Osteoblast (primary cell): Measurements from ENCODE around the gene DNAJB14. TPM values are rescaled to one million over a fixed set of nuclear protein-coding genes. Genes with fewer than 3 reads are reported as not detected.

ENCODE experiments used
- DNase-seq: peaks from one replicate; pipeline ENCODE4 v3.0.0; 2011; ENCODE audit warnings: low spot score, mixed read lengths; ENCODE audit not compliant: insufficient read length; ENCODE audit errors: missing footprints
- H2AFZ ChIP-seq: 2 replicates; pipeline ENCODE4 v1.6.0; 2011; ENCODE audit warnings: mild to moderate bottlenecking, low read length
- H3K27ac ChIP-seq: 2 replicates; pipeline ENCODE4 v1.5.1; 2011; ENCODE audit warnings: mild to moderate bottlenecking, low read depth, low read length, moderate library complexity
- H3K27me3 ChIP-seq: 2 replicates; pipeline ENCODE4 v1.6.0; 2012; ENCODE audit warnings: mild to moderate bottlenecking, control low read depth, inconsistent platforms, low read length, moderate library complexity; ENCODE audit not compliant: insufficient read depth
- H3K36me3 ChIP-seq: 2 replicates; pipeline ENCODE4 v1.5.1; 2011; ENCODE audit warnings: mild to moderate bottlenecking, low read length, control low read depth, moderate library complexity; ENCODE audit not compliant: insufficient read depth
- H3K4me1 ChIP-seq: 2 replicates; pipeline ENCODE4 v1.5.1; 2011; ENCODE audit warnings: mild to moderate bottlenecking, low read length, control low read depth, moderate library complexity; ENCODE audit not compliant: insufficient read depth
- H3K4me2 ChIP-seq: 2 replicates; pipeline ENCODE4 v1.6.0; 2011; ENCODE audit warnings: mild to moderate bottlenecking, low read length; ENCODE audit not compliant: insufficient read depth
- H3K4me3 ChIP-seq: fragments of 200-600 bp; sonication (generic); 3 replicates; pipeline ENCODE4 v1.5.1; 2012; ENCODE audit warnings: mild to moderate bottlenecking, low read length, inconsistent platforms; ENCODE audit not compliant: insufficient read depth
- H3K79me2 ChIP-seq: 2 replicates; pipeline ENCODE4 v1.6.0; 2012; ENCODE audit warnings: mild to moderate bottlenecking, low read length, control low read depth, inconsistent platforms; ENCODE audit not compliant: insufficient read depth
- H3K9me3 ChIP-seq: 2 replicates; pipeline ENCODE4 v1.5.1; 2011; ENCODE audit warnings: low read depth, low read length, control low read depth
- H4K20me1 ChIP-seq: 2 replicates; pipeline ENCODE4 v1.6.0; 2012; ENCODE audit warnings: mild to moderate bottlenecking, low read length, control low read depth; ENCODE audit not compliant: insufficient read depth
- total RNA-seq: library from RNA; depleted of rRNA; stranded (reverse); fragments of >200 nt; gene quantifications from 2 replicates; pipeline ENCODE4 v1.2.3, GENCODE V29; 2012
- TF ChIP-seq, protein P1 (sequence below): IDR thresholded peaks from 2 replicates; pipeline ENCODE4 v1.5.1; 2011; ENCODE audit warnings: mild to moderate bottlenecking, low read depth, low read length, moderate library complexity; ENCODE audit errors: extremely low read depth

DNAJB14 gene
- total RNA-seq, 1 donor: 41.3 TPM

DNA sequence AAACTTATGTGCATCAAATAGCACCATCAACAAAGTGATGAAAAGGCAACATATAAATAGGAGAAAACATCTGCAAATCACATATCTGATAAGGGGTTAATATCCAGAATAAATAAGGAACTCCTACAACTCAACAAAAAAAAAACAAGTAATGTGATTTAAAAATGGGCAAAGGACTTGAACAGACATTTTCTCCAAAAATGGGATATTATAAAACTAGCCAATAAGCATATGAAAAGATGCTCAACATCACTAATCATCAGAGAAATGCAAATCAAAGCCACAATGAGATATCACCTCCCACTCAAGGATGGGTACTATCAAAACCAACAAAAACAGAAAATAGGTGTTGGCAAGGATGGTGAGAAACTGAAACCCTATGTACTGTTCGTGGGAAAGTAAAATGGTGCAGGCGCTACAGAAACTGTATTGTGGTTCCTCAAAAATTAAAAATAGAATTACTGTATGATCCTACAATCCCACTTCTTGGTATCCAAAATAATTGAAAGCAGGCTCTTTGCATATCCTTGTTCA is 2.4 kb downstream of the DNAJB14 start:
- no peaks in the 10 kb centered on the region for H3K9me3 ChIP-seq
- peaks cover 23% of the 10 kb centered on the region for H4K20me1 ChIP-seq
- no peak overlapping the region for H3K4me2 ChIP-seq
- H3K27me3 ChIP-seq: no peaks in the 10 kb centered on the region
- H2AFZ ChIP-seq: no peak overlapping the region
- peaks cover 6% of the 10 kb centered on the region for H3K36me3 ChIP-seq
- H3K27ac ChIP-seq: no peak overlapping the region
- no peak for DNase-seq
- TF ChIP-seq, protein P1, sequence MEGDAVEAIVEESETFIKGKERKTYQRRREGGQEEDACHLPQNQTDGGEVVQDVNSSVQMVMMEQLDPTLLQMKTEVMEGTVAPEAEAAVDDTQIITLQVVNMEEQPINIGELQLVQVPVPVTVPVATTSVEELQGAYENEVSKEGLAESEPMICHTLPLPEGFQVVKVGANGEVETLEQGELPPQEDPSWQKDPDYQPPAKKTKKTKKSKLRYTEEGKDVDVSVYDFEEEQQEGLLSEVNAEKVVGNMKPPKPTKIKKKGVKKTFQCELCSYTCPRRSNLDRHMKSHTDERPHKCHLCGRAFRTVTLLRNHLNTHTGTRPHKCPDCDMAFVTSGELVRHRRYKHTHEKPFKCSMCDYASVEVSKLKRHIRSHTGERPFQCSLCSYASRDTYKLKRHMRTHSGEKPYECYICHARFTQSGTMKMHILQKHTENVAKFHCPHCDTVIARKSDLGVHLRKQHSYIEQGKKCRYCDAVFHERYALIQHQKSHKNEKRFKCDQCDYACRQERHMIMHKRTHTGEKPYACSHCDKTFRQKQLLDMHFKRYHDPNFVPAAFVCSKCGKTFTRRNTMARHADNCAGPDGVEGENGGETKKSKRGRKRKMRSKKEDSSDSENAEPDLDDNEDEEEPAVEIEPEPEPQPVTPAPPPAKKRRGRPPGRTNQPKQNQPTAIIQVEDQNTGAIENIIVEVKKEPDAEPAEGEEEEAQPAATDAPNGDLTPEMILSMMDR: no peak
- H3K4me1 ChIP-seq: peaks cover 29% of the 10 kb centered on the region
- H3K4me3 ChIP-seq: no peak overlapping the region
- peaks cover 76% of the 10 kb centered on the region for H3K79me2 ChIP-seq

DNA sequence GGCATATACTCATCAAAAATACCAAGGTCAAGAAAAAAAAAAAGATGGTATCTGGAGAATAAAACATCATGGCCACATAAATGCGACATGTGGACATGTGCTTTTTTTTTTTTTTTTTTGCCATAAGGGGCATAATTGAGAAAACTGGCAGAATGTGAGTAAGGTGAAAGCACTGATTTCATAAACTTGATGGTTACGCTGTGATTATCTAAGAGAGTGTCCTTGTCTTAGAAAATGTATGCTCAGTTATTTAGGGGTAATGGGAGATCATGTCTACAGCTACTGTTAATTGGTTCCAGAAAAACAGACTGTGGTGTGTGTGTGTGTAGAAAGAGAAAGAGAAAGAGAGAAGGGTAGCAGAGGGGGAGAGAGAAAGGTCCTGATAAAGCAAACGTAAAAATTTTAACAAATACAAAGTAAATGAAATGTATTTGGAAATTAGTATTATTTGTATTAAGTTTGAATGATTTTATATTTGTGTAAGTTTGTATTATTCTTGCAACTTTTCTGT is 8.1 kb downstream of the DNAJB14 start:
- Histone ChIP-seq H3K9me3 (peaks cover 3% of the 10 kb centered on the region), H3K36me3 (peaks cover 12% of the 10 kb centered on the region), H3K27ac (no peak overlapping the region), H3K4me2 (no peak overlapping the region), H3K4me3 (no peak overlapping the region), H3K4me1 (no peaks in the 10 kb centered on the region), H2AFZ (no peak overlapping the region), H3K27me3 (no peaks in the 10 kb centered on the region), H4K20me1 (peaks cover 18% of the 10 kb centered on the region), H3K79me2 (peaks cover 90% of the 10 kb centered on the region)
- TF ChIP-seq, protein P1: no peak
- peak; percentile 31 for DNase-seq

DNA sequence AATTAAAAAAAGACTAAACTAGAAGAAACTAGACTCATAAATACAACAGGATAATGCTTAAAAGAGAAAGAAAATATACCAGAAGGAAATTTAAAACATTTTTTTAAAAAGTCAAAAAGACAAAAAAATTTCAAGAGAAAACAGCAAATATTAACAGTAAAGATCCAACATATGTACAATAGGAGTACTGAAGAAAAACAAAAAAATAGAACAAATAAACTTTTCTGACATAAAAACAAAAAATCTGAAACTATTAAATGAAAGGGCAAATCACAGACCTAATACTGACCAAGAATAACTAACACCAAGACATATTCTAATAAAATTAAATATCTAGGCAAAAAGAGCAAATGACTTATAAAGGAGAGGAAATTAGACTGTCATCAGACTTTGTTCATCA is 11.5 kb downstream of the DNAJB14 start:
- peaks cover 91% of the 10 kb centered on the region for H3K79me2 ChIP-seq
- DNase-seq: no peak
- TF ChIP-seq, protein P1: no peak

DNA sequence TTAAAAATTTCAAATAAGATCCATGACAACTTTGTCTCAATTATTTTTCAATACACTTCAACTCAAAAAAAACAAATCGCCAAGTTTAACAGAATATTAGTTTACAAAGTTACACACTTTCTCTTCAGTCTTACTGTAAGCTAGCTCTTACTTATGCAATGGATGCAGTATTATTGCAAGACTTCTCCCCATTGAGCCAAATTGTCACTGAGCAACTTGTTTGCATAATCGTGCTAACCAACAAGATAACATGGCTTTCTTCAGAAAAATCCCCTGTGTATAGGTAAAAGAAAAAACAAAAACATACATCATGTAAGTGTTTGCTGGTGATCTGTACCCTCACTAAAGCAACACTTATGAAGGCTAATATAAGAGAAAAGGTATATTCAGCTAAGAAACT is 18.9 kb downstream of the DNAJB14 start:
- TF ChIP-seq, protein P1: no peak
- Histone ChIP-seq H2AFZ (no peak overlapping the region), H3K9me3 (no peaks in the 10 kb centered on the region), H3K79me2 (peaks cover 60% of the 10 kb centered on the region), H3K27me3 (no peaks in the 10 kb centered on the region), H4K20me1 (peaks cover 5% of the 10 kb centered on the region), H3K4me2 (no peak overlapping the region), H3K4me3 (no peak overlapping the region), H3K27ac (no peak overlapping the region), H3K4me1 (no peaks in the 10 kb centered on the region), H3K36me3 (peaks cover 3% of the 10 kb centered on the region)
- no peak for DNase-seq

More for the DNA sequence above, 11.5 kb downstream of the DNAJB14 start:
- Histone ChIP-seq H3K9me3 (peaks cover 3% of the 10 kb centered on the region), H3K36me3 (peaks cover 12% of the 10 kb centered on the region), H3K27me3 (no peaks in the 10 kb centered on the region), H3K4me1 (no peaks in the 10 kb centered on the region), H2AFZ (no peak overlapping the region), H4K20me1 (peaks cover 21% of the 10 kb centered on the region), H3K27ac (no peak overlapping the region), H3K4me2 (no peak overlapping the region), H3K4me3 (no peak overlapping the region)
